T follicular helper cell (primary cell): ENCODE results near the gene FMOD.
A peak's percentile ranks its signal among the peaks of the same experiment; 100 is the strongest.
"Not testable (repeated sequence)": the region's sequence is repeated elsewhere in the genome, so short reads cannot be mapped to it uniquely, and the experiment has no call there.

Experiments used
- DNase-seq: peaks from one replicate; pipeline ENCODE4 v3.0.0-alpha.2; 2020; ENCODE audit warnings: low read depth

Gene FMOD

DNA sequence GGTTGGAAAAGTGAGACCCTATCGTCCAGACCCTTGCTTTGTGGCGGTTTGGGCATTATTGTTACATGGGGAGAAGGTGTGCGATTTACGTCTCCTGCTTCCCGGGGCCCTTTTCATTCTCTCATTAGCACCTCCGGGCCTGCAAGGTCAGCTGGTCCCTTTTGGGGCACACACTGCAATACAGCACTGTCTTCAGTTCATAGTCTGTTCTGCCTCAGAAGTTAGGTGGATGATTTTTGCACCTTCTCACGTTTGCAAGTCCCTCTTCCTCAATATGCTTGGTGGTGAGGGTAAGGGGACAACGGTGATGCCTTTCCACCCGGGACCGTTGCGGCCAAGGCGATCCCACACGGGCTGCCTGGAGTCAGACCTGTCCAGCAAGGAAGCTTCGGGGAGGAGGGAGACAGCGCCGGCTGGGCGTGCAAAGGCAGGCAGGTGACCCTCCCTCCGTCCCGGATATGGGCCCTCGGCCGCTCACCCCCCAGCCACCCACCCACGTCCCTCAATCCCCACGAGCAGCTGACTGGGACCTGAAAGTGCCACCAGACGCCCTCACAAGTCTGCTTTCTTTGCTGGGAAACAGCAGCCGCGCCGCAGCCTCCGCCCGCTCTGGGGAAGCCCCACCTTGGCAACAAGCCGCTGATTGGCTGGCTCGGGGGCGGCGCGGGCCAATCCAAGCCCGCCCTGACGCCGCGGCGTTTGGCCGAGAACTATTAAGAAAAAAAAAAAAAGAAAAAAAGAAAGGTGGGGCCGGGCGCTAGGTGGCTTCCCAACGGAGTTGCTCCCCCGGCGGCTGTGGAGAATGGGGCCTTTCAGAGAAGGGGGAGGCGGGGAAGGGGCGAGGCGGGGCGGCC, 23.9 kb downstream of the FMOD start:
- DNase-seq = peak; percentile 93

DNA sequence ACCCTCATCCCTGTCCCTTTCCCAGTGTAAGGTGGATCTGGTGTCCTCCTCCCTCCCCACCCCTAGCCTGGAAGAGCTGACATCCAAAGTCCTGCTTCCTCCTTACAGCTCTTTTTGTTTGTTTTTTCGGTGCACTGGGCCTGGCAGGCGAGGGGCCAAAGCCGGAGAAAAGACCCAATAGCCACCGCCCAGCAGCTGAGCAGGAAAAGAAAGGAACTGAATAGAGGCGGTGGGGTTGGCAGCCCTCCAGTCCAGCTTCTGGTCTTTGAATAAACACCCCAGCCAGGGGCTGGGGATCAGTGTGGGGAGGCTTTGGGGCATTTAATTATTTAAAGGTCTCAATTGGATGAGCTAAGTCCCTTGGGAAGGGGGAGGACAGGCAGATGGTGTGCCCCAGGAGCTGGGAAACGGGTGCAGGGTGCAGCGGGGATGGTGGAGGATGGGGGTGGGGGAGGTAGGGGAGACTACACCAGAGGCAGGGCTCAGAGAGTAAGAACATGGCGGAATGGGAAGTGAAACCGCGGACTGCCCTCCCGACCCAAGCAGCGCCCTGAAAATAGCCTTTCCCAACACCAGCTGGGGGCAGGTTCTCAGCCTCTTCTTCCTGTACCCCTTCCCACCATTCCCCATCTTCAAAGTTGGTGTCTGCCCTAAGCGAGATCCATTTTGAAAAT, 25.4 kb downstream of the FMOD start:
- no peak for DNase-seq

GRCh38 chr1:203325026-203325417, 25.9 kb downstream of the FMOD start:
- DNase-seq = peak; percentile 47

GRCh38 chr1:203324105-203325025, 26.6 kb downstream of the FMOD start:
- DNase-seq = peak; percentile 46

- DNase-seq = no peak
Measured at GRCh38 chr1:203323587-203323986, 27.3 kb downstream of the FMOD start.

DNA sequence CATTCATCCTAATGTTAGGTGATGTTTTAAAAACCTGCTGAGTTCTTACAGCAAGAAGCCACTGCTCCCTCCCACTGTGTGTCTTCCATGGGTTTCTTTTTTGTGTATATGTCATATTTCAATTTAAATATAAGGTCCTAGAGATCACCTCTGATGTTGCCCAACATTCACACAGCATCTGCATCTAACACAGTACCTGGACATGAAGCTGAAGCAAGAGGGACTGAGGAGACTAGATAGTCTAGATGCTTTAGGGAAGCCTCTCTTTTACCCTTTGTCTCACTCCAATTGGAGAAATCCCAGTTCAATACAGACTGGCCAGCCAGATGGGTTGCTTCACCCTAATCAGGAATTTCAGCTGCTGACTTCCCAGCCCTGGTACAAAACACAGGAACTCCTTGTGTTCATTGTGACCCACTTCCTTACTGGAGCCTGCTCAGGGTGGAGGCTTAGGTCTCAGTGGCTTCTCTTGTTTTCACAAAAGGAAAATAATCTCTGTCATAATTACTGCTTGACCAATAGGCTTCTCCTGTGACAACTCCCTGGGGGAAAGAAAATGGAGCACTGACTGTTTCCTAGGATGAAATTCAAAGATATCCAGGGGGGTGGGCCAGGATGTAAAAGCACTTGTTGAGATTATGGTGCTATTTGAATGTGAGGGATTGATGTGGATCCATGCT, 28.3 kb downstream of the FMOD start:
- DNase-seq = no peak

GRCh38 chr1:203321273-203322052, 29.5 kb downstream of the FMOD start:
- DNase-seq = no peak

GRCh38 chr1:203320591-203321272, 30.2 kb downstream of the FMOD start:
- peak; percentile 74 for DNase-seq

DNA sequence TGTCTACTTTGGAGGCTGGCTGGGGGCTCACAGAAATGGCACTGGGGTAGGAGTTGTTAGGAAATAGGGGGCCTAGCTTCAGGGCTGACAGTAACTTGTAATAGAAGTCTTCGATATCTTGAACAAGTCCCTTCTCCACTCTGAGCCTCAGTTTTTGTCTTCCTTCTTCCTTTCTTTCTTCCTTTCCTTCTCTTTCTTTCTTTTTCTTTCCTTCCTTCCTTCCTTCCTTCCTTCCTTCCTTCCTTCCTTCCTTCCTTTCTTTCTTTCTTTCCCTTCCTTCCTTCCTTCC, 32.7 kb downstream of the FMOD start:
- DNase-seq = no peak

DNA sequence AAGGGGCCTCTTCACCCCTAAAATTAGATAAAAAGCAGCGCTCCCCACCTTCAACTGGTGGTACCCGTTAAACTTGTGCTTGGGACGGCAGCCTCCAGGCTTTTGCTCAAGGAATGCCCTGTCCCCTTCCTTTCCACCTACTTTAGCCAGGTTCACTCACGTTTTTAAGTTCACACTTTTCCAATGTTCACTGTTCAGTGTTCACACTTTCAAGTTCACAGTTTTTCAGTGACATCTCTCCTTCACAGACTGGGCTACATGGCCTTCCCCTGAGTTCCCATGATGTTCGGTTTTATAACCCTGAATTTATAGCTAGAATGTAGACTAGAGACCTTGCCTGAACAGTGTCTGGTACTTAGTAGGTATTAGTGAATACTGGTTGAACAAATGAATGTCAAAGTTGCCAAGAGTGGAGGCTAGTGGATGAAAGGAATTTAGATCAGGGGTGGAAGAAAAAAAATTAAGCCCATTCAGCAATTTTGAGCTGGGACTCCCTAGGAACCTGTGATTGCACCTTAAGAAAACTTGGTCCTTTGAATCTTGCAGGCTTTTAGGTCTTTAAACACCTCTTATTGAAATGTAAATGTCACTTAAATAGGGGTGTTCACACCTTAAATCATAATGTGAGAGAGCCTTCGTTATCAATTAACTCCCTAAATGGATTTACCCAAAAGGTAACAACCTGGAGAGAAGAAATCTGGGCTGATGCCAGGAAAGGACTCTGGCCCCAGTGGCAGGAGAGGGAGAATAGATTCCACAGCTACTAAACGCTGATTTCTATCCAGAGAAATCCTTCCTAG, 33.3 kb downstream of the FMOD start:
- no peak for DNase-seq

DNA sequence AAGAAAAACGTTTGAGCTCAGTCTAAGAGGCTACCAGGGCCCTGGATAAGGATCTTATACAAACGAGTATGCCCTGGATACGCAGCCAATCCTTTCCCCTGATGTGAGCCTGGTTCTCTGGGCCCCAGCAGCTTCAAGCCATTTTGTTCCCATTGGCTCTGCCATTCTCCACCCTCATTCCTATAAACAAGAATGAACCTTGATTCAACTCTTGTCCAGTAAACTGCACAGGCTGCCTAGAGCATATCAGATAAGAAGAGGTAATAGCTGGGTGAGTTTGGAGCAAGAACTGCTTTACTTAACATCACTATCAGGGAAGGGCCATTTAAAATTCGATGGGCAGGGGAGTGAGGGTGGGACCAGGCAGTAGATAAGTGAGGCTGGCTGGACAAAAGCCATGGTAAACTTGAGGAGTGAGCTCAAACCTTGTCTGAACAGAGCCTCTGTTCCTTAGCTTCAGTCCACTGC, 34.3 kb downstream of the FMOD start:
- no peak for DNase-seq

- not testable (repeated sequence) for DNase-seq
Measured at GRCh38 chr1:203314025-203314759, 36.7 kb downstream of the FMOD start.

DNA sequence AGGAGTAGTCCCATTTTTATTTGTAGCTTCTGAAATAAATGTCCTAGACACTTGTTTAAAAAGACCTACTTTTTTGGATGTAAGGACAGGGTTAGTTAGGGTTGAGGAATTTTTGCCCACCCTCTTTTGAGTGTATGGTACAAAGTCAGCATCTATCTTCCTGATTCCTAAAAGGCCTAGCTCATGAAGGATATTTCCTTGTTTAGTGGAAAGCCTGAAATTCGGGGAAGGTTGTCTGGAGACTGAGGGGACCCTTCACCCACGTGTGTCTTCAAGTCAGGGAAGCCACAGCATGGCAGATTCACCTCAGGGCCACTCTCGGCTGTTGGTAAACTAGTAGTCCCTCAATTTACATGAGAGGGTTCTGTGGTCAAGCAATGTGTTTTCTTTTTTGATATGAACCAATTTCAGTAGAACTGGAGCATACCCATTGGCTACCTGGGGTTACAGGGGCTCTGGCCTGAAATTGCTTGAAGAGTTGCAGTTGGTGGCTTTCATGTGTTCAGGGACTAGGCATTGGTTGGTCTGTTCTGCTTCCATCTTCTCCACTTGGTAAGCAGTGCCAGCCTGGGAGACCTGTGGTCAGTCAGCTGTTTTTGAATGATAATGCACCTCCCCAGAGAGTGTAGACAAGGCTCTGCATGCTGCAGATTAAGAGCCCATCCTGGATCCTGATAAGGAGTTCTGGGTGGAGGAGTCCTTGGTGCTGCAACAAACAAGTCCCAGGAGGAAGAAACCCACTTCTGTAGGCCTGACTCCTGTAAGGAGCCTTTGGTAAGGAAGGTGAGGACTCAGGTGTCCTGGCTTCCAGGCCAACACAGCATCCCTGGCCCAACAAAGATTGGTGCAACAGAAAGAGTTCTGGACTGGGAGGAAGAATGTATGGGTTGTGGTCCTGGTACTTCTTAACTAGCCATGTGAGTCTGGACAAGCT, 39.3 kb downstream of the FMOD start:
- no peak for DNase-seq

DNA sequence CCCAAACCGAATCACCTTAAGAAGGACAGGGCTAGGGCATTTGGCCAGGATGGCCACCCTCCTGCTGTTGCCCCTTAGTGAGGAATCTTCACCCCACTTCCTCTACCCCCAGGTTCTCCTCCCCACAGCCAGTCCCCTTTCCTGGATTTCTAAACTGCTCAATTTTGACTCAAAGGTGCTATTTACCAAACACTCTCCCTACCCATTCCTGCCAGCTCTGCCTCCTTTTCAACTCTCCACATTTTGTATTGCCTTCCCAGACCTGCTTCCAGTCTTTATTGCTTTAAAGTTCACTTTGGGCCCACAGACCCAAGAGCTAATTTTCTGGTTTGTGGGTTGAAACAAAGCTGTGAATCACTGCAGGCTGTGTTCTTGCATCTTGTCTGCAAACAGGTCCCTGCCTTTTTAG, 42.0 kb downstream of the FMOD start:
- no peak for DNase-seq

- no peak for DNase-seq
Measured at GRCh38 chr1:203308328-203308922, 42.5 kb downstream of the FMOD start.

DNA sequence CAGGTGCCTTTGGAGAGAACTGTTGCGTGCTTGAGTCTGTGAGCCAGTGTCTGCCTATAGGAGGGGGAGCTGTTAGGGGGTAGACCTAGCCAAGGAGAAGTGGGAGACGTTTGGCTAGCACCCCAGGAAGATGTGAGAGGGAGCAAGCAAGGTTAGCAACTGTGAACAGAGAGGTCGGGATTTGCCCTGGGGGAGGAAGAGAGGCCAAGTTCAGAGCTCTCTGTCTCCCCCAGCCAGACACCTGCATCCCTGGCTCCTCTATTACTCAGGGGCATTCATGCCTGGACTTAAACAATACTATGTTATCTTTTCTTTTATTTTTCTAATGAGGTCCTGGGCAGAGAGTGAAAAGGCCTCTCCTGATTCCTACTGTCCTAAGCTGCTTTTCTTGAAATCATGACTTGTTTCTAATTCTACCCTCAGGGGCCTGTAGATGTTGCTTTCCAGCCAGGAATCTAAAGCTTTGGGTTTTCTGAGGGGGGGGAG, 43.2 kb downstream of the FMOD start:
- no peak for DNase-seq

- no peak for DNase-seq
Measured at GRCh38 chr1:203306965-203307541, 43.9 kb downstream of the FMOD start.
